Caco-2 (cell line): ENCODE data around the gene TOR2A. TPM values are rescaled to one million over a fixed set of nuclear protein-coding genes. Genes with fewer than 3 reads are reported as not detected.
A peak's percentile ranks its signal among the peaks of the same experiment; 100 is the strongest.

Source experiments
- BruUV-seq: library from RNA; stranded (reverse); fragments of 400-500 nt; replicated peaks from 2 replicates; lab custom pipeline; 2021; lab: Mats Ljungman, UMichigan
- CTCF ChIA-PET: fragments of 300-600 bp; sonication (Branson Sonifier 250); formaldehyde crosslinking; loops from one replicate; lab custom pipeline; 2022; ENCODE audit warnings: antibody characterized with exemption; lab: Charles Lee
- POLR2A ChIA-PET: fragments of 300-600 bp; sonication (Branson Sonifier 250); formaldehyde crosslinking; loops from one replicate; lab custom pipeline; 2022; ENCODE audit warnings: antibody characterized with exemption; lab: Charles Lee
- DNase-seq, 2 experiments: peaks; one replicate each; pipeline versions ENCODE4 v3.0.0 to v3.0.0-alpha.2; 2020 to 2022
- H3K27me3 ChIP-seq: replicated peaks from 2 replicates; pipeline ENCODE4 v1.6.0; 2011; ENCODE audit warnings: low read length; ENCODE audit not compliant: control insufficient read depth, insufficient read depth
- H3K36me3 ChIP-seq: 2 replicates; pipeline ENCODE4 v1.5.1; 2011; ENCODE audit warnings: low read length; ENCODE audit not compliant: control insufficient read depth, insufficient read depth
- H3K4me1 ChIP-seq: fragments of 250-450 bp; sonication (Bioruptor Pico); 2 replicates; pipeline ENCODE4 v1.5.1; 2020; ENCODE audit warnings: mild to moderate bottlenecking
- H3K4me3 ChIP-seq: 2 replicates; pipeline ENCODE4 v1.5.1; 2011; ENCODE audit warnings: low read depth, mild to moderate bottlenecking, control low read depth, low read length
- H3K9me3 ChIP-seq: fragments of 250-450 bp; sonication (Bioruptor Pico); 2 replicates; pipeline ENCODE4 v1.5.1; 2020; ENCODE audit warnings: mild to moderate bottlenecking, moderate library complexity
- H3K27ac Mint-ChIP-seq: one replicate; pipeline ENCODE4 v1.8.0; 2022; ENCODE audit warnings: mixed read lengths; ENCODE audit not compliant: unreplicated experiment
- H3K27me3 Mint-ChIP-seq: one replicate; pipeline ENCODE4 v1.8.0; 2022; ENCODE audit warnings: mixed read lengths; ENCODE audit not compliant: insufficient read depth, unreplicated experiment
- H3K36me3 Mint-ChIP-seq: one replicate; pipeline ENCODE4 v1.8.0; 2022; ENCODE audit warnings: mild to moderate bottlenecking, mixed read lengths; ENCODE audit not compliant: insufficient read depth, unreplicated experiment
- H3K4me1 Mint-ChIP-seq: one replicate; pipeline ENCODE4 v1.8.0; 2022; ENCODE audit warnings: low read depth, mixed read lengths; ENCODE audit not compliant: unreplicated experiment
- H3K4me3 Mint-ChIP-seq: one replicate; pipeline ENCODE4 v1.8.0; 2022; ENCODE audit warnings: mild to moderate bottlenecking, moderate library complexity, mixed read lengths; ENCODE audit not compliant: unreplicated experiment
- H3K9me3 Mint-ChIP-seq: one replicate; pipeline ENCODE4 v1.8.0; 2022; ENCODE audit warnings: mixed read lengths; ENCODE audit not compliant: unreplicated experiment
- intact Hi-C: fragments of 100-400 bp; cut with micrococcal nuclease; formaldehyde crosslinking; loops from one replicate; pipeline ENCODE4 v1.10.0; 2022; ENCODE audit not compliant: unreplicated experiment
- total RNA-seq: library from RNA; stranded (reverse); gene quantifications from 2 replicates; pipeline ENCODE4 v1.2.3, GENCODE V29; 2022
- TF ChIP-seq, protein P1 (sequence below), 2 experiments: fragments of 200-600 bp in 1 of 2; IDR thresholded peaks; 1 replicate in 1 of 2; 2 replicates in 1 of 2; pipeline versions ENCODE4 v1.5.1 to v1.8.0; 2011 to 2022; ENCODE audit warnings: antibody characterized with exemption in 1 of 2, control low read depth in 1 of 2, inconsistent platforms in 1 of 2, low read depth in 1 of 2, low read length in 1 of 2, mild to moderate bottlenecking in 1 of 2, moderate library complexity in 1 of 2; ENCODE audit not compliant: insufficient read depth in 1 of 2, severe bottlenecking in 1 of 2, unreplicated experiment in 1 of 2

TOR2A gene
- total RNA-seq, 1 experiment from 2014 or later: 12.9 TPM

DNA sequence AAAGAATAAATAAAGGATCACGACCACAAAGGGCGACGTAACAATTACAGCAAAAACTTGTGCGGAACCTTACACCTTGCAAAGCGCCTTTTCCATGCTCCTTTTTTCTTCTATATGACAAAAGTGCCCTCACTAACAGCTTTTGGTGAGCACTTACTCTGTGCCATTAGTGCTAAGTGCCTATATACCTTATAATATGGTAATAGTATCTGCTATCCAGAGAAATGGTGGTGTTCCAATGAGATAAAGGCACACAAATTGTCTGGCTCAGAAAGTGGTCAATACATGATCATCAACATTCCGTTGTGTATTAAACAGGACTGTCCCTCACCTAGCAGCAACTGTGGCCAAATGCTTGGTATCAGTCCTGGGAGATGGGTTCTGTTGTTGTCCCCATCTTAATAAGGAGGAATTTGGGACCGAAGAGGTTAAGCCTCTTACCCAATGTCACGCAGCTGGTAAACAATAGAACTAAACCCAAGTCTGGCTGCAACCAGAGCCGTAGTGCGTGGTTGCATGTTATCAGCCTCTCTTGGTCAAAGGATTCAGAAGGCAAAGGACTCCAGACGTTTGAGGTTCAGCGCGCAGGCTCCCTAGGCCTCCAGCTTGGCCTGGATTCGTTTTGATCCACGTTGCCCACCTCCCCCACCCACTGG, 564 bp upstream of the TOR2A start:
- H3K36me3 ChIP-seq: no peaks in the 10 kb centered on the region
- H3K4me3 Mint-ChIP-seq: peak overlapping the region; percentile 68

DNA sequence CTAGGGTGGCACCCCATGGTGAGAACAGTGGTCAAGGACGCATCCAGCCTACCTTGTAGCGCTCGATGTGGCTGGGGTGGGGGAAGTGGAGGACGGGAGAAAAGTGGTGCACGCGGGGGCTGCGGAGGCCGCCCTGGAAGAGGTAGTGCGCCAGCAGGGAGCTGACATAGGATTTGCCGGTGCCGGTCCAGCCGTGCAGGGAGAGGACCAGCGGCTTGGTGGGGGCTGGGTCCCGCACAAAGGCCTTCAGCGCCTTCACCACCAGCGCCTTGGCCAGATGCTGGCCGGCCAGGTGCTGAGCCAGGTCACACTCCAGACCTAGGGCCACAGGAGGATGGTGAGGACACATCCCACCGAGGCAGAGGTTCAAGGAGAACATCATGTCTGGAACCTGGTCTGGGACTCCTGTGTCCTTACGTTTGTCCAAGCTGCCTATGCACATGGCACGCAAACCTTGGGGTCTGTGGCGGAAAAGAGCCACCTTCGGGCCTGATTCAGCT, 797 bp downstream of the TOR2A start:
- DNase-seq: no peak
- peak overlapping the region; percentile 68 for H3K4me3 Mint-ChIP-seq
- TF ChIP-seq, protein P1, sequence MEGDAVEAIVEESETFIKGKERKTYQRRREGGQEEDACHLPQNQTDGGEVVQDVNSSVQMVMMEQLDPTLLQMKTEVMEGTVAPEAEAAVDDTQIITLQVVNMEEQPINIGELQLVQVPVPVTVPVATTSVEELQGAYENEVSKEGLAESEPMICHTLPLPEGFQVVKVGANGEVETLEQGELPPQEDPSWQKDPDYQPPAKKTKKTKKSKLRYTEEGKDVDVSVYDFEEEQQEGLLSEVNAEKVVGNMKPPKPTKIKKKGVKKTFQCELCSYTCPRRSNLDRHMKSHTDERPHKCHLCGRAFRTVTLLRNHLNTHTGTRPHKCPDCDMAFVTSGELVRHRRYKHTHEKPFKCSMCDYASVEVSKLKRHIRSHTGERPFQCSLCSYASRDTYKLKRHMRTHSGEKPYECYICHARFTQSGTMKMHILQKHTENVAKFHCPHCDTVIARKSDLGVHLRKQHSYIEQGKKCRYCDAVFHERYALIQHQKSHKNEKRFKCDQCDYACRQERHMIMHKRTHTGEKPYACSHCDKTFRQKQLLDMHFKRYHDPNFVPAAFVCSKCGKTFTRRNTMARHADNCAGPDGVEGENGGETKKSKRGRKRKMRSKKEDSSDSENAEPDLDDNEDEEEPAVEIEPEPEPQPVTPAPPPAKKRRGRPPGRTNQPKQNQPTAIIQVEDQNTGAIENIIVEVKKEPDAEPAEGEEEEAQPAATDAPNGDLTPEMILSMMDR (IDR thresholded peaks at IDR 0.05; ENCODE audit: insufficient read depth in 1 of 2, low read depth in 1 of 2, low read length in 1 of 2, severe bottlenecking in 1 of 2, unreplicated experiment in 1 of 2): no peak
- Histone ChIP-seq H3K4me1 (no peaks in the 10 kb centered on the region), H3K4me3 (peak overlapping the region; percentile 69), H3K27me3 (no peaks in the 10 kb centered on the region; the same call in 1 of the 2 replicates), H3K9me3 (no peaks in the 10 kb centered on the region), H3K36me3 (no peaks in the 10 kb centered on the region)
- no peaks in the 10 kb centered on the region for H3K4me1 Mint-ChIP-seq
- peaks cover 10% of the 10 kb centered on the region for H3K27me3 Mint-ChIP-seq
- H3K36me3 Mint-ChIP-seq: peaks cover 7% of the 10 kb centered on the region
- H3K9me3 Mint-ChIP-seq: no peaks in the 10 kb centered on the region
- intact Hi-C loops: loop anchor here (1.0 to 2.0 kb wide), 2 partner anchors 144 to 229 kb away; no protein-coding TSS in a partner anchor
- ChIA-PET POLR2A (interaction anchor here (0.6 to 1.5 kb wide), 7 partner anchors 37 to 189 kb away, joined by 3 to 13 read pairs (median 6); partner anchors contain the start of genes CDK9 and ST6GALNAC4), CTCF (interaction anchor here (0.6 to 2.1 kb wide), 31 partner anchors 10 to 245 kb away, joined by 3 to 37 read pairs (median 7); partner anchors contain the start of genes CDK9, FPGS, PTRH1 and ST6GALNAC4)
- H3K27ac Mint-ChIP-seq: no peak overlapping the region
- no TSS peak for BruUV-seq

More for the DNA sequence above, 564 bp upstream of the TOR2A start:
- Mint-ChIP-seq H3K36me3 (peaks cover 7% of the 10 kb centered on the region), H3K27me3 (peaks cover 10% of the 10 kb centered on the region), H3K9me3 (no peaks in the 10 kb centered on the region), H3K27ac (no peak overlapping the region), H3K4me1 (no peaks in the 10 kb centered on the region)
- ChIA-PET CTCF (interaction anchor here (0.8 to 2.1 kb wide), 23 partner anchors 9 to 339 kb away, joined by 3 to 37 read pairs (median 9); partner anchors contain the start of genes CDK9, FPGS, PTRH1 and ST6GALNAC4), POLR2A (interaction anchor here (0.6 to 1.5 kb wide), 3 partner anchors 35 to 133 kb away, joined by 3 to 10 read pairs (median 6); partner anchors contain the start of gene CDK9)
- no TSS peak for BruUV-seq
- intact Hi-C loops: loop anchor here (1.0 to 5.0 kb wide), 4 partner anchors 50 to 231 kb away; partner anchors contain the start of gene ST6GALNAC4
- H3K4me1 ChIP-seq: no peaks in the 10 kb centered on the region
- TF ChIP-seq, protein P1 (IDR thresholded peaks at IDR 0.05; ENCODE audit: insufficient read depth in 1 of 2, low read depth in 1 of 2, low read length in 1 of 2, severe bottlenecking in 1 of 2, unreplicated experiment in 1 of 2): no peak
- H3K4me3 ChIP-seq: no peak overlapping the region; the same call in 1 of the 2 replicates
- DNase-seq: no peak
- no peaks in the 10 kb centered on the region for H3K9me3 ChIP-seq
- no peaks in the 10 kb centered on the region; the same call in 1 of the 2 replicates for H3K27me3 ChIP-seq

DNA sequence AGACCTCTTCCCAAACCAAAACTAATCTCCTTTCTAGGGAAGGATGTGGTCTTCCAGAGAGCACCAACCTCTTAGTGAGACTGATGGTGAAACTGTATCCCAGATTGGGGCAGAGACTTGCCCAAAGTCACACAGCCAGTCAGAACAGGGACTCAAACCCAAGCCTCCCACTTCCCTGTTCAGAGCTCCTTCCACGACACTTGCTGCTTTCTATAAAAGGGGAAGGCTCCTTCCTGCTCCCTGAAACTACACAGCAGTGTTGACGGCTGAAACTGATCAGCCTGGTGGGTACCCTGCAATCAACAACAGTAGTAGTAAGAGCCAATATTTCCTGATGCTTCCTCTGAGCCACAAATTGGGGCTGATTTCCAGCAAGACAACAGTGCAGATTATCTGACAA, 1.5 kb downstream of the TOR2A start:
- intact Hi-C loops: loop anchor here (1.0 to 2.0 kb wide), 2 partner anchors 143 to 229 kb away; no protein-coding TSS in a partner anchor
- H3K4me1 ChIP-seq: no peaks in the 10 kb centered on the region
- no peak overlapping the region for H3K4me3 ChIP-seq
- Mint-ChIP-seq H3K9me3 (no peaks in the 10 kb centered on the region), H3K27me3 (peaks cover 10% of the 10 kb centered on the region), H3K4me3 (peak overlapping the region; percentile 55), H3K27ac (no peak overlapping the region), H3K36me3 (peaks cover 7% of the 10 kb centered on the region), H3K4me1 (no peaks in the 10 kb centered on the region)
- no TSS peak for BruUV-seq
- H3K27me3 ChIP-seq: no peaks in the 10 kb centered on the region; the same call in 1 of the 2 replicates
- H3K9me3 ChIP-seq: no peaks in the 10 kb centered on the region
- POLR2A ChIA-PET: no interaction called here
- TF ChIP-seq, protein P1 (IDR thresholded peaks at IDR 0.05; ENCODE audit: insufficient read depth in 1 of 2, low read depth in 1 of 2, low read length in 1 of 2, severe bottlenecking in 1 of 2, unreplicated experiment in 1 of 2): no peak
- H3K36me3 ChIP-seq: no peaks in the 10 kb centered on the region
- CTCF ChIA-PET: interaction anchor here (1.6 to 2.1 kb wide), 2 partner anchors 21 to 51 kb away, joined by 10 to 30 read pairs; partner anchors contain the start of gene CDK9
- DNase-seq: no peak
